LNCaP clone FGC (cell line): ENCODE measurements around the gene OGDH.

ENCODE experiments used
- DNase-seq: peaks from one replicate; pipeline ENCODE4 v3.0.0-alpha.2; 2011; ENCODE audit warnings: low read depth
- H3K4me3 ChIP-seq: 2 replicates; pipeline ENCODE4 v1.5.1; 2011; ENCODE audit warnings: mild to moderate bottlenecking, low read depth, low read length, control low read depth
- CTCF ChIP-seq: IDR thresholded peaks from 2 replicates; pipeline ENCODE4 v1.5.1; 2012; ENCODE audit warnings: mild to moderate bottlenecking; ENCODE audit not compliant: control insufficient read depth, insufficient read depth; ENCODE audit errors: extremely low read depth

OGDH gene

DNA sequence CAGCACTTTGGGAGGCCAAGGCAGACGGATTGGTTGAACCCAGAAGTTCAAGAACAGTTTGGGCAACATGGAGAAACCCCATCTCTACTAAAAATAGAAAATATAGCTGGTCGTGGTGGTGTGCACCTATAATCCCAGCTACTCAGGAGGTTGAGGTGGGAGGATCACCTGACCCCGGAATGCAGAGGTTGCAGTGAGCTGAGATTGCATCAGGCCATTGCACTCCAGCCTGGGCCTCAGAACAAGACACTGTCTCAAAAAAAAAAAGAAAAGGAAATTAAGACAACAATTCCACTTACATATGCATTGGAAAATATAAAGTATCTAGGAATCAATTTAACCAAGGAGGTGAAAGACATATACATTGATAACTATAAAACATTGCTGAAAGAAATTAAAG, 7.2 kb upstream of the OGDH start:
- no peak overlapping the region for H3K4me3 ChIP-seq
- no peak for TF ChIP-seq CTCF
- no peak for DNase-seq

DNA sequence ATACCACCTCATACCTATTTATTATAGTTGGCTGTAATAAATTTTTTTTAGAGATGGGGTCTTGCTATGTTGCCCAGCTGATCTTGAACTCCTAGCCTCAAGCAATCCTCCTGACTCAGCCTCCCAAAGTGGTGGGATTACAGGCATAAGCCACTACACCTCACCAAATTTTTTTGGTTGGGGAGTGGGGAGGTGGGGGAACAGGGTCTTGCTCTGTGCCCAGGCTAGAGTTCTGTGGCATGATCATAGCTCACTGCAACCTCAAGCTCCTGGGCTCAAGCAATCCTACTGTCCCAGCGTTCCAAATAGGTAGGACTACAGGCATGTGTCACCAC, 3.9 kb upstream of the OGDH start:
- TF ChIP-seq CTCF = no peak
- no peak for DNase-seq
- no peak overlapping the region for H3K4me3 ChIP-seq

DNA sequence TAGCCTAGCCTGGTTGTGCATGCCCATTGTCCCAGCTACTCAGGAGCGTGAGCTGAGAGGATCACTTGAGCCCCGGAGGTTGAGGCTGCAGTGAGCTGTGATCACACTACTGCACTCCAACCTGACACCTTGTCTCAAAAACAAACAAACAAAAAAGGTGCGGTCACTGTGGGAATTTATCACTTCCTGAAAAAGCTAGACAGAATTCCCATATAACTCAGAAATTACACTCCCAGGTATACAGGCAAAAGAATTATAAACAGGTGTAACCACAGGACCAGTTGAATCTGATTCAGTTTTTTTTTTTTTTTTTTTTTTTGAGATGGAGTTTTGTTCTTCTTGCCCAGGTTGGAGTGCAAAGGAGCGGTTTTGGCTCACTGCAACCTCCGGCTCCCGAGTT, 3.2 kb upstream of the OGDH start:
- DNase-seq = no peak
- no peak for TF ChIP-seq CTCF
- no peak overlapping the region for H3K4me3 ChIP-seq

- DNase-seq = no peak
- TF ChIP-seq CTCF = no peak
- peak overlapping the region; percentile 74 for H3K4me3 ChIP-seq
Observed at GRCh38 chr7:44604941-44605340, 1.5 kb upstream of the OGDH start.

DNA sequence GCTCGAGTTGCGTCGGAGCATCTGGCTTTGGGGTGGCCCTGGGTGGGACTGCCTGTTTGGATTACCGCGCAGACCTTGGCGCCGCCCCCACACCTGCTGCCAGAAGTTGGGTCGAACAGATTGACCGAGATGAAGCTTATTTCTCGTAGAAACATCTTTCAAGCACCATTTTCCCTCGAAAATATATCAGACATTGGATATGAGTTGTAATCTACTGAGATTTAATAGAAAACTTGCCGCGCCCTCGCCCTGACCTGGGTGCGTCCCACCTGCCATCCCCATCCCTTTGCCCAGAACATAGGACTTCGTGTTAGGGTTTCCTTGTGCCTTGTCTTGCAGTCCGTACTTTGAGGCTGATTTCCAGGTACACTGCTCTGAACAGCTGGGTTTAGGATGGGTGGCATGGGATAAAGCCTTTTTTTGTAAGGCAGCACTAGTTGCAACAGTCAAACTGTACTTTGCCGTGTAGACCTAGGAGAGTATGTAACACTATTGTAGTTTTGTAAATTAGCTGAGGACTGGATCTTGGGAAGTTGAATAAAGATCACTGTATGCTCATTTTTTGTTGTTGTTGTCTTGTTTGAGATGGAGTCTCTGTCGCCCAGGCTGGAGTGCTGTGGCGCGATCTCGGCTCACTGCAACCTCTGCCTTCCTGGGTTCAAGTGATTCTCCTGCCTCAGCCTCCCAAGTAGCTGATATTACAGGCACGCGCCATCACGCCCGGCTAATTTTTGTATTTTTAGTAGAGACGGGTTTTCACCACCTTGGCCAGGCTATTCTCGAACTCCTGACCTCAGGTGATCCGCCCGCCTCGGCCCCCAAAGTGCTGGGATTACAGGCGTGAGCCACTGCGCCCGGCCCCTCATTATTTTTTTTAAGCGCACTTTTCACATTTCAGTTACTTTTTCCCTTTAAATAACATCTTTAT, 978 bp downstream of the OGDH start:
- peak overlapping the region; percentile 74 for H3K4me3 ChIP-seq
- no peak for DNase-seq
- no peak for TF ChIP-seq CTCF

GRCh38 chr7:44608916-44609648, 2.7 kb downstream of the OGDH start:
- no peak for TF ChIP-seq CTCF
- no peak overlapping the region for H3K4me3 ChIP-seq

DNA sequence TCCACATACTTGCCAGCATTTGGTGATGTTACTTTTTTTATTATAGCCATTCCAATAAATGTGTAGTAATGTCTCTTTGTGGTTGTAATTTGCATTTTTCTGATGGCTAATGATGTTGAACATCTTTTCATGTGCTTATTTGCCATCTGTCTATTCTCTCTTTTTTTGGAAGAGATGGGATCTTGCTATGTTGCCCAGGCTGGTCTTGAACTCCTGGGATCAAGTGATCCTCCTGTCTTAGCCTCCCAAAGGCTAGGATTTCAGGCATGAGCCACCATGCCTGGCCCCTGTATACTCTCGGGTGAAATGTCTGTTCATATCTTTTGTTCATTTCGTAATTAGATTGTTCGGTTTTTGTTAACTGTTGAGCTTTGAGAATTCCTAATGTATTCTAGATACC, 3.4 kb downstream of the OGDH start:
- no peak for TF ChIP-seq CTCF
- H3K4me3 ChIP-seq = no peak overlapping the region
- DNase-seq = no peak

More at GRCh38 chr7:44608916-44609648, 2.7 kb downstream of the OGDH start:
- DNase-seq = no peak
